WI38 (cell line): ENCODE data around the gene RALB.
A peak's percentile ranks its signal among the peaks of the same experiment; 100 is the strongest.

Source experiments
- H3K4me3 ChIP-seq: 2 replicates; pipeline ENCODE4 v1.5.1; 2011; ENCODE audit warnings: low read depth, mild to moderate bottlenecking, control low read depth, low read length
- TF ChIP-seq, protein P1 (sequence below): IDR thresholded peaks from 2 replicates; pipeline ENCODE4 v1.5.1; 2012; ENCODE audit warnings: low read depth, mild to moderate bottlenecking, control low read depth, low read length

RALB gene

DNA sequence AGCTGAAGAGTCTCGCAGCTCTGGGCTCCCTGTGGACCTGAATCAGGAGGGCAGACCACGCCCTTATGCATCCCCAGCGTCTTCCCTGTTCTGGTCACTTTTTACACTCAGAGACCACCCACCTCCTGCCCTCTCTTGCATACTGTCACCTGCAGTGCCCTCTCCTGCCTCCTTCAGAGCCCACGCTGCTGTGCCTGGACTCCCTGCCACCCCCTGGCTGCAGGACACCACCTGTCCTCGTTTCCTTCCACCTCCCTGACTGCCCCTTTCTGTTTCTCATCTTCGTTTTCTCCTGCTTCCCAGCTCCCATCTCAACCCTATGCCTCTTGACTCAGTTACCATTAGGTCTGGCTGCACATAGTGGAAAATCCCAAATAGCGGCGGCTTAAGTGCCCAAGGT, 84.1 kb downstream of the RALB start:
- TF ChIP-seq, protein P1, sequence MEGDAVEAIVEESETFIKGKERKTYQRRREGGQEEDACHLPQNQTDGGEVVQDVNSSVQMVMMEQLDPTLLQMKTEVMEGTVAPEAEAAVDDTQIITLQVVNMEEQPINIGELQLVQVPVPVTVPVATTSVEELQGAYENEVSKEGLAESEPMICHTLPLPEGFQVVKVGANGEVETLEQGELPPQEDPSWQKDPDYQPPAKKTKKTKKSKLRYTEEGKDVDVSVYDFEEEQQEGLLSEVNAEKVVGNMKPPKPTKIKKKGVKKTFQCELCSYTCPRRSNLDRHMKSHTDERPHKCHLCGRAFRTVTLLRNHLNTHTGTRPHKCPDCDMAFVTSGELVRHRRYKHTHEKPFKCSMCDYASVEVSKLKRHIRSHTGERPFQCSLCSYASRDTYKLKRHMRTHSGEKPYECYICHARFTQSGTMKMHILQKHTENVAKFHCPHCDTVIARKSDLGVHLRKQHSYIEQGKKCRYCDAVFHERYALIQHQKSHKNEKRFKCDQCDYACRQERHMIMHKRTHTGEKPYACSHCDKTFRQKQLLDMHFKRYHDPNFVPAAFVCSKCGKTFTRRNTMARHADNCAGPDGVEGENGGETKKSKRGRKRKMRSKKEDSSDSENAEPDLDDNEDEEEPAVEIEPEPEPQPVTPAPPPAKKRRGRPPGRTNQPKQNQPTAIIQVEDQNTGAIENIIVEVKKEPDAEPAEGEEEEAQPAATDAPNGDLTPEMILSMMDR = no peak
- no peak overlapping the region for H3K4me3 ChIP-seq

- TF ChIP-seq, protein P1 = no peak
- H3K4me3 ChIP-seq = no peak overlapping the region
Observed at GRCh38 chr2:120338015-120338414, 85.4 kb downstream of the RALB start.

- TF ChIP-seq, protein P1 = no peak
- H3K4me3 ChIP-seq = no peak overlapping the region
Observed at GRCh38 chr2:120341977-120342376, 89.3 kb downstream of the RALB start.

DNA sequence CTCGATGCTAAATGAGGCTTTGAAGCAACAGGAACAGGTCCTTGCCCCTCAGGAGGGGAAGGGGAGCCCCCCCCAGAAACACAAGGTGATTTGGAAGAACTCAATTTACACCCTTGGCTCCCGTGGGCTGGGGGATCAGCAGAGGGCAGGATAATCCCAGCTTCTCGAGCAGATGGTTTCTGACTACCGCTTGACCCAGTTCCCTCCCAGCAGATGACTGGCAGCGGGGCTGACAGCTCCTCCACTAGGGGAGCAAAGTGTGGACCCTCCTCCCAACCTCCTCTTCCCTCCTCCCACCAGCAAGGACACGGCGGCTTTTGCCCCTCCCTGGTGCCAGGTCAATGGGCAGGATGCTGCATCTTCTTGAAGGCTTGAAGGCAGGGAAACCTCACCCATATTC, 89.8 kb downstream of the RALB start:
- H3K4me3 ChIP-seq = no peak overlapping the region
- TF ChIP-seq, protein P1 = no peak

GRCh38 chr2:120343100-120343432, 90.4 kb downstream of the RALB start:
- H3K4me3 ChIP-seq = no peak overlapping the region
- TF ChIP-seq, protein P1 = no peak

DNA sequence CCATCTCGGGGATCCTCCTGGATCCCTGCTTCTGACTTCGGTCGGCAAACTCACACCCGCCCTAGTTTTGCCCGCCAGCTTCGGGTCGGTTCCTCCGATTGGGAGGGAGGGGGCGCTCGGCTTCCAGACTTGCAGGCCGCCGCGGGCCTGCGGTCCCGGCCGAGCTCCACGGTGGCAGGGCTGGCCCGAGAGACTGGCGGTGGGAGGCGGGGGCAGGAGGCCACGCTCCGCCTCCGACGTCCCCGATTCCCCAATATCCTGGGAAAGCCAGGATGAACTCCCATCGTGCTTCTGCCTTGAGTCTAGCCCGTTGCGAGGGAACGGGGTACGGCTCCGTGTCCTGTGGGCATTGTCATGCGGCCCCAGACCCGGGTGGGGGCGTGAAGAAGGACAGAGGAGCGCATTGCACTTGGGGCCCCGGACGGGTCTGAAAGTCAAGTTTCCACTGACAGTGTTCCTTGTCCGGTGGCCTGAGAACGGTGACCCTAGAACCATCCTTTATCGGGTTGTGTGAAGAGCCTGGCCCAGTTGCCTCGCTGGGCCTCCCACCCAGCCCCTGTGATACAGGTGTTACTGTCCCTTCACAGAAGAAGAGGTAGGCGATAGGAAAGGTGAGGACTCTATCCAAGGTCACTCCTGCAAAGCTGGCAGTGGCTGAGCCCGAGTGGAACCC, 90.9 kb downstream of the RALB start:
- no peak overlapping the region for H3K4me3 ChIP-seq
- TF ChIP-seq, protein P1 = peak; percentile 85
